ENCODE results near the gene CDH13. TPM values are rescaled to one million over a fixed set of nuclear protein-coding genes. Genes with fewer than 3 reads are reported as not detected.

The CDH13 gene
- total and polyA plus RNA-seq, 9 of the 15 experiments (the other 6 are each of a cell fraction or from before 2014, with no cell fraction given), result 0.03 TPM; not detected in 8

- in situ Hi-C loops (cut with MboI) (no loop called here), intact Hi-C loops (cut with micrococcal nuclease) (no loop called here)
- H3K79me2 ChIP-seq (ENCODE audit: control insufficient read depth, insufficient read depth, low read length), result no peaks in the 10 kb centered on the region
- H3K9me1 ChIP-seq (ENCODE audit: control insufficient read depth, insufficient read depth, low read length), result no peaks in the 10 kb centered on the region
- H2AFZ ChIP-seq (ENCODE audit: low read depth, low read length), result no peak overlapping the region
- no peaks in the 10 kb centered on the region for H4K20me1 ChIP-seq (replicated peaks; ENCODE audit: control insufficient read depth, insufficient read depth, low read length)
- ATAC-seq, result no peak
- H3K4me2 ChIP-seq (ENCODE audit: insufficient read depth, low read length), result no peak overlapping the region
- BruUV-seq (replicated peaks), result no TSS peak
- H3K27me3 ChIP-seq (ENCODE audit: control insufficient read depth in 2 of 2, insufficient read depth in 2 of 2, low read length in 2 of 2), result no peaks in the 10 kb centered on the region
- no peaks in the 10 kb centered on the region for H3K9me3 ChIP-seq (replicated peaks; ENCODE audit: control insufficient read depth, insufficient read depth, low read depth, low read length)
- no peak overlapping the region for H3K9ac ChIP-seq (ENCODE audit: insufficient read depth in 1 of 2, low read depth in 2 of 2, low read length in 2 of 2)
- ChIA-PET CTCF (ENCODE audit: low intra/inter-chr PET ratio) (no interaction called here), POLR2A (interaction anchor here (0.6 kb wide), 1 partner anchor 605 kb away, joined by 3 read pairs; no protein-coding TSS in a partner anchor)
- no peak overlapping the region for H3K27ac ChIP-seq (ENCODE audit: extremely low read depth, low read depth, low read length)
- no peaks in the 10 kb centered on the region for H3K36me3 ChIP-seq (ENCODE audit: control insufficient read depth, insufficient read depth, low read length)
- peak in 1 of 4 experiments; percentile 4 for DNase-seq (ENCODE audit: extremely low read depth in 1 of 4, low spot score in 3 of 4)
- no peak for FAIRE-seq
- TF ChIP-seq HDAC1 (IDR thresholded peaks at IDR 0.05) (no peak), KDM2B (CRISPR knock-in tag; IDR thresholded peaks at IDR 0.05) (no peak), ZFX (CRISPR knock-in tag; IDR thresholded peaks at IDR 0.05) (no peak), CBFA2T3 (IDR thresholded peaks at IDR 0.05) (no peak), ZNF408 (CRISPR knock-in tag; IDR thresholded peaks at IDR 0.05; ENCODE audit: low read depth) (no peak), PHTF2 (CRISPR knock-in tag; IDR thresholded peaks at IDR 0.05) (no peak), ZSCAN32 (CRISPR knock-in tag; IDR thresholded peaks at IDR 0.05) (no peak), MEIS2 (IDR thresholded peaks at IDR 0.05; ENCODE audit: partially characterized antibody) (peak; percentile 64), TEAD2 (tag; IDR thresholded peaks at IDR 0.05) (no peak), SREBF1 (IDR thresholded peaks at IDR 0.05; ENCODE audit: borderline replicate concordance, low read depth, low read length) (no peak), ZNF239 (CRISPR knock-in tag; IDR thresholded peaks at IDR 0.05) (no peak), TRIM28 (IDR thresholded peaks at IDR 0.05) (no peak)
- TF ChIP-seq, protein P1, sequence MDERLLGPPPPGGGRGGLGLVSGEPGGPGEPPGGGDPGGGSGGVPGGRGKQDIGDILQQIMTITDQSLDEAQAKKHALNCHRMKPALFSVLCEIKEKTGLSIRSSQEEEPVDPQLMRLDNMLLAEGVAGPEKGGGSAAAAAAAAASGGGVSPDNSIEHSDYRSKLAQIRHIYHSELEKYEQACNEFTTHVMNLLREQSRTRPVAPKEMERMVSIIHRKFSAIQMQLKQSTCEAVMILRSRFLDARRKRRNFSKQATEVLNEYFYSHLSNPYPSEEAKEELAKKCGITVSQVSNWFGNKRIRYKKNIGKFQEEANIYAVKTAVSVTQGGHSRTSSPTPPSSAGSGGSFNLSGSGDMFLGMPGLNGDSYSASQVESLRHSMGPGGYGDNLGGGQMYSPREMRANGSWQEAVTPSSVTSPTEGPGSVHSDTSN (CRISPR knock-in tag; IDR thresholded peaks at IDR 0.05; ENCODE audit: low read depth), result no peak
- TF ChIP-seq, protein P1 (tag; conservative IDR thresholded peaks at IDR 0.05; ENCODE audit: low read depth), result peak; percentile 64
- TF ChIP-seq, protein P2, sequence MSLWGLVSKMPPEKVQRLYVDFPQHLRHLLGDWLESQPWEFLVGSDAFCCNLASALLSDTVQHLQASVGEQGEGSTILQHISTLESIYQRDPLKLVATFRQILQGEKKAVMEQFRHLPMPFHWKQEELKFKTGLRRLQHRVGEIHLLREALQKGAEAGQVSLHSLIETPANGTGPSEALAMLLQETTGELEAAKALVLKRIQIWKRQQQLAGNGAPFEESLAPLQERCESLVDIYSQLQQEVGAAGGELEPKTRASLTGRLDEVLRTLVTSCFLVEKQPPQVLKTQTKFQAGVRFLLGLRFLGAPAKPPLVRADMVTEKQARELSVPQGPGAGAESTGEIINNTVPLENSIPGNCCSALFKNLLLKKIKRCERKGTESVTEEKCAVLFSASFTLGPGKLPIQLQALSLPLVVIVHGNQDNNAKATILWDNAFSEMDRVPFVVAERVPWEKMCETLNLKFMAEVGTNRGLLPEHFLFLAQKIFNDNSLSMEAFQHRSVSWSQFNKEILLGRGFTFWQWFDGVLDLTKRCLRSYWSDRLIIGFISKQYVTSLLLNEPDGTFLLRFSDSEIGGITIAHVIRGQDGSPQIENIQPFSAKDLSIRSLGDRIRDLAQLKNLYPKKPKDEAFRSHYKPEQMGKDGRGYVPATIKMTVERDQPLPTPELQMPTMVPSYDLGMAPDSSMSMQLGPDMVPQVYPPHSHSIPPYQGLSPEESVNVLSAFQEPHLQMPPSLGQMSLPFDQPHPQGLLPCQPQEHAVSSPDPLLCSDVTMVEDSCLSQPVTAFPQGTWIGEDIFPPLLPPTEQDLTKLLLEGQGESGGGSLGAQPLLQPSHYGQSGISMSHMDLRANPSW (CRISPR knock-in tag; IDR thresholded peaks at IDR 0.05), result no peak
- no peak overlapping the region for H3K4me3 ChIP-seq
- no peaks in the 10 kb centered on the region for H3K4me1 ChIP-seq (replicated peaks in 1 of 2; ENCODE audit: control insufficient read depth in 2 of 2, insufficient read depth in 2 of 2, low read length in 2 of 2)
- WGBS (ENCODE audit: insufficient coverage, low coverage, missing lambda C conversion rate), result 3% methylated on average over 4 of the region's 4 CpGs
Measured at GRCh38 chr16:83550183-83550569, 923.4 kb downstream of the CDH13 start.

Data from K562 (cell line).